LoVo (cell line): ENCODE results near the gene H6PD.

Experiments
- DNase-seq: peaks from one replicate; pipeline ENCODE4 v3.0.0-alpha.2; 2016; ENCODE audit warnings: low spot score

The H6PD gene

DNA sequence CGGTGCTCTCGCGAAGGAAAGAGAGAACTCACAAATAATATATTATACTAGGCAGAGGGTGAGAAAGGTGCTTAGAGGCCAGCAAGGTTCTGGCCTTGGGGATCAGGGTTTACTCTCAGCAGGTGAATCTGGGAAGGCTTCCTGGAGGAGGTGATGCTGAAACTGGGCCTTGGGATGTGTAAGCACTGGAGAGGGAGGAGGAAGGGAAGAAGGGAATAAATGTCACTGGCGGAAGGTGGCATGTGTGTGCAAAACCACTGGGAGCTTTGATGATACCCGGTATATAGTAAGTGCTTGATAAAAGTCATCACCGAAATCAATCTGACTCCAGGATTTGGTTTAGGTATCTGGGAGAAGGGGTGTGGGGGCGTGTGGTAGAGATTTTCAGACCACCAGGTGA lies 82.5 kb downstream of the H6PD start:
- no peak for DNase-seq

DNA sequence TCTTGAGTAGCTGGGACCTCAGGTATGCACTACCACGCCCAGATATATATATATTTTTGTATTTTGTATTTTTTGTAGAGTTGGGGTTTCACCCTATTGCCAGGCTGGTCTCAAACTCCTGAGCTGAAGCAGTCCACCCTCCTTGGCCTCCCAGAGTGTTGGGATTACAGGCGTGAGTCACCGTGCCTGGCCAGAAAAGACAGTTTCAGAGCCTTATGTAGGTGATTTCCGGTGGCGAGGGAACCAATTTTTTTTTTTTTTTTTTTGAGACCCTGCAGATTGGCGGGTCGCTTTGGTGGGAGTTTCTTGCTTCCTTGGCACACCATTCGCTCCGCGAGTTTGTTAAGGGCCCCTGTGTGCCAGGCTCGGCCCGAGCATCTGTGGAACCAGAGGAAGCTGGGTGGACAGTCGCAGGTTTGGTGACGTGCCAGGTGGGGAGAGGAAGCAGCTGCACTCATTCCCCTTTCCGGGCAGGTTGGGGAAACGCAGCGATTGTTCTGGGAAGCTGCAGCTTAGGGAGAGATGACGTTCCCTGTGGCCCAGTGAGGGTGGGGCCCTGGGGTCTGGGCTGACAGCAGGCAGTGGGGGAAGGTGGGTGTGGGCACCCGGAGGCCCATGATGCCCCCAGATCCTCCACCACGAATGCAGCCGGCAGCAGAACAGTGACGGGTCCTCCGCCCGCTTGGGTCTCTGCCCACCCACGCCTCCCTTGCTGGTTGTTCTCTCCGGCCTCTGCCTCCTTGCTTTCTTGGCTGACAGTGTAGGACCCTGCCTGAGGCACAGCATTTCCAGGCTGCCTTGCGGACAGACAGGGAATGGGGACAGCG lies 83.2 kb downstream of the H6PD start:
- no peak for DNase-seq

DNA sequence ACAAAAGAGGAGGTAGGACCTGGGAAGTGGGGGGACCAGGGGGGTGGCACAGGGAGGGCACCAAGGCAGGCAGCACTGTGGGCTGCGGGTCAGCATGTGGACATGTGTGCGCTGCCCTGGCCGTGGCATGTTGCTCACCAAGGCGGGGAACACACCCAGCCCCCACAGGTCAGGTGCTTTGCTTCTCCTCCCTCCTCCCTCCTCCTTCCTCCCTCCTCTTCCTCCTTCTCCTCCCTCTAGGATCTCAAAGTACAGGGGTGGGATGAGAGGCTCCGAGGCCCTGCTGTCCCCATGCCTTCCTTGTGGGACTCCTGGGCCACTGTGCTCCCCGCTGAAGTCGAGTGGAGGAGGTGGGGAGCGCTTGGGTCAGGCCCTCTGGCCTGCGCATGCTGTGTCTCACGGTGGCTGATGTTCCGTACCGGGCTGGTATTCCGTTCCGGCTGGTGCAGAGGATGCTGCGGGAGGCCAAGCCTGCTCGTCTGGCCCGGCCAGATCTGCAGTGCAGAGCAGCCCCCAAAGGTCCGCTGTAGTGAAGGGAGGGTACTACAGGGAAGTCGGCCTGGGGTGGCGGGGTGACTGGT lies 84.7 kb downstream of the H6PD start:
- no peak for DNase-seq

DNA sequence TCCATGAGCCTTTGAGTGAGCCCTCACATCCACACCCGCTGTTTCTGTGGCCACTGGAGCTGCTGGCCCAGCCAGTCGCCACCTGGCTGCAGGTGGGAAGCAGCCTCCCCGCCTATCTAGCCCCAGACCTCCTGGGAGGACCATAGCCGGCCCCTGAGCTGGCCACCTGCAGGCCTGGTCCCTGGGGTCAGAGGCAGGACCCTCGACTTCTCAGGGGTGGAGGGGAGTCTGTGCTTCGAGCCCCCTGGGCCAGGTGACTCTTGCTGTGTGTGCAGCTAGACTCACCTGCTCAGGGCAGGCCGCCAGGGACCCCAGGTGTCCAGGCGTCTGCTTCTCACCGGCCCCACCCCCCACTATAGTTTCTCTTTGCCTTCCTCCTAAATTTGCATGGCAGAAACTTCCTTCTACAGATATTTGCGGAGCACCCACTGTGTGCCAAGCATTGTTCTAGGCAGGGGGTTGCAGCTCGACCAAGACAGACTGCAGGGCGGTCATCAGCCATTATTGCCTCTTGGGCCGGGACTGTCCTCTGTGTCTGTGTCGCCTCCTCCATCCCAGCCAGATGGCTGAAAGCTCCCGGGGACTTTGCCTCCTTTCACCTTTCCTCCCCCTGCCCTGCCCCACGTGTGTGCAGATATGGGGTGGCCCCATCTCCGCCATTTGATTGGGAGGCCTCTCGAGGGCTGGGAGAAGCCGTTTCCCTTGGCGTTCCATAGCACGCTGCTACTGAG lies 85.4 kb downstream of the H6PD start:
- no peak for DNase-seq
